H4 (cell line): ENCODE measurements around the gene DUS2. TPM values are rescaled to one million over a fixed set of nuclear protein-coding genes. Genes with fewer than 3 reads are reported as not detected.

Experiments
- DNase-seq: peaks from one replicate; pipeline ENCODE4 v3.0.0-alpha.2; 2015; ENCODE audit warnings: low spot score
- total RNA-seq: library from RNA; depleted of rRNA; stranded (reverse); fragments of >200 nt; shearing (Covaris generic); gene quantifications from 2 replicates; pipeline ENCODE4 v1.2.3, GENCODE V29; 2014

DUS2 gene
- total RNA-seq, 1 experiment from 2014 or later, result 23.6 TPM

DNA sequence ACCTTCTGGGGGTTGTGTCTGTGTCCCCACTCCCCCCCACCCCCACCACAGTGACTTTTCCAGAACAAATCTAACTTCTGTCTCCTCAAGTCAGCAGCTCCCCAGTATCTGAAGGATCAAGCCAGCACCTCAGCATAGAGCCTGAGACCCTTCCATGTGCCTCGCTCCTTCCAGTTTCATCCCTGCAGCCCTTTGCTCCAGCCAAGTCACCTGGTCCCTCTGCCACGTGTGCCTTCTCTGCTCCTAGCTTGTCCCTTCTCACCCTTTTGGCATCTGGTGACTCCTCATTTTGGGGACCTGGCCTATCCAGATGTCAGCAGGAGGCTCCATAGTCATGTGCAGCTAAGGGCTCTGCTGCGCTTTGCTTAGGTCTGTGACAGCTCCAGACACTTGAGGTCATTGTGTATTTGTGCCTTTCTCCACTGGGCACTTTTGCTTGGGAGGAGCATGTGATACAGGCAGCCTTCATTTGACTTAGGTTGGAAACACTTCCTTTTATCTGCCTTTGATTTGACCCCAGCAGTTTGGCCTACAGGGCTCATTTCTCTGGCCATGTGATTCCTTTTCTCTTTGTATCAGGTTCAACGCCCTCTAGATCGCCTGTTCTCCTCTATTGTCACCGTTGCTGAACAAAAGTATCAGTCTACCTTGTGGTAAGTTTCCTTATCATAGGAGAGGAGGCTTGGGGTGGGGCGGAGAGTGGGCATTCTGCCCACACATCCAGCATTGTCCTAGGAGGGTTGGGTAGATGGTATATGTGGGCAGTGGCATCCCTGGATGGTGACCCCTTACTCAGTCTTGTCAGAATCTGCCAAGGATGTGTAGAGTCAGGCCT, 55.0 kb downstream of the DUS2 start:
- DNase-seq, result no peak

GRCh38 chr16:68078701-68079375, 55.8 kb downstream of the DUS2 start:
- DNase-seq, result no peak

- DNase-seq, result no peak
Observed at GRCh38 chr16:68079376-68079625, 56.2 kb downstream of the DUS2 start.

GRCh38 chr16:68079626-68080344, 56.7 kb downstream of the DUS2 start:
- DNase-seq, result no peak

DNA sequence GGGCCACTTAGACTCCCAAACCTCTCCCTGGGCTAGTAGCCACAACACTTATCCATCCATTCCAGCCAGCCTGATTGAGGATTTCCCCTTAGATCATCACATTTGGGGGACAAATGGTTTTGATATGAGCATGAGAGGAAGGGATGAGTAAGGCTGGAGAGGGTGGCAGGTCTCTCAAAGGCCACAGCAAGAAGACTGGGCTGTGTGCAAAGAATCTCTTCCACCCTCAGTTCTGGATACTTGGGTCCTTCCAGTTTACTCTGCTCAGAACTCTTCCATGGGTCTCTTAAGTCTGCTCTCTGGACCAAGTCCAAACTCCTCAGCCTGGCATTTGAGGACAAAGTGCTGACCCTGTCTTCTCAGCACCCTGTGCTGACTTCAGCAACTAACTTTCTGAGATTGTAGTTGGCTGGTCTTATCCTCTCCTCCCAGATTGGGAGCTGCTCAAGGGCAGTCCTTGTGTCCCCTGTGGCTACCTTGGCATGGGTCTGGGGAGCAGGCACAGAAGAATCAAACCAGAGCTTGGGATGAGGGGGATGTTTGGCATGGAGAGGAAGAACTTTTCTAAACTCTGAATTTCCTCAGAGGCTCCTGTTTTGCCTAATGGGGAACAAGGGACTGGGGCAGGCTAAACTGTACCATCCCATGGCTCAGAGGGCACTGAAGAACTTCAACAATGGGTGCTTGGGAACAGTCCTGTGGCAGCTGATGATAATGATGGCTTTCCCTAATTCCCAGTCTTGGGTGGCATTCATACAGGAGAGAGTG, 59.0 kb downstream of the DUS2 start:
- no peak for DNase-seq

DNA sequence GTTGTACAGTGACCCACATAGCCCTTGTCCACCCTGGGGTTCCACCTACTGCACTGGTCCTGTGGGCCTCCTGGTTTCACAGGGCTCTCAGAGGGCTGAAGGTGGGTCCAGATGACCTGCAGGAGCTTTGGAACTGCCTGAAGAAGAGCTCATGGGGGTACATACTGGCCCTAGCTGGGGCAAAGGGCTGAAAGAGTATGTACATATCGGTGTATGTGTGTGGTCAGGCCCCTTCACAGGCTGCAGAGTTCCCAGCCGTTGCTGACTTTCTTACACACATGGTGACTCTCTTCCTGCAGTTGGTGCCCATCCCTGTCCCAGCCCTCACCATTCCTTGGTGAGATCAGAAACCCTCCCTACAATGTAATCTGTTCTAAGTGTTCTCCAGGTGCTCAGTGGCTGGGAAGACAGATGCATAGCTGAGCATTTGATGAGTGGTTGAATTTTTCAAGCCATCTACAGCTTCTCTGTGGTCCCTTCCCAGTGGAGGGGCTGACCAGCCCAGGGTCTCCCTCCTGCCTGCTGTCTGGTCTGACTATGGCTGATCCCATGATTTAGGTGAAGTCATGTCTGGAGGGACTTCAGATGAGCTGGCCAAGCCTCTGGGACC, 59.6 kb downstream of the DUS2 start:
- DNase-seq, result no peak

GRCh38 chr16:68083239-68083781, 60.2 kb downstream of the DUS2 start:
- DNase-seq, result no peak

- no peak for DNase-seq
Observed at GRCh38 chr16:68083861-68084503, 60.9 kb downstream of the DUS2 start.

DNA sequence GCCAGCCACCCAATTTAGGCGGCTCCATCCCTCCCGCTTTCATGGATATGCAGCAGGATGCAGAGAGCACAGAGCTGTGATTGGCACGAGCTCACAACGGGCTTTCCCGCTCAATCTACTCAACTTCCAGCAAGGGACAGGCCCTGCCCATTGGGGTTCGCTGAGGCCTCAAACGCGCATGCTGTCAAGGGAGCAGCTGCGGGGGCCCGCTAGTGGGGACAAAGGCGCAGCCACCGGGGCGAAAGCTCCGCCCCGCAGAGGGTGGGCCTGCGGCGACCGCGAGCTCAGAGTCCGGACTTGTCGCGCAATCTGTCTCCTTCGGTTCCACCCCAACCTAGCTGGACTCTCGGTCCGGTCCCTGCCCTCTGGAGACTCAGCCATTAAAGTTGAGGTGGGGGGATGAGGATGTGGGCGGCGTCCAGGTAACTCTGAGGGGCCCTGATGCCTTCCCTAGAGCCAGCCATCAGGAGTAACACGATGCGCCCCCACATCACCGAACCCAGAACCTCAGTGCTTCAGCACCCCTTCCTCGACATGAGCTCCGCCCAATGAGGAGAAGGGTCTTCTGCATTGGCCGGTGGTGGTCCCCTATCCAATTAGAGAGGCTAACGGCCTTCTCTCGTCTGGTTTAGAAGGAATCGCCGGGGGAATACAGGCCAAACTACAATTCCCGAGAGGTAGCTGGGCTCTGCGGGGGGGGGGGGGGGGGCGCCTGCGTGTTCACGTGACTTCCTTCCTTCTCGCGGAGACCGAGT, 61.6 kb downstream of the DUS2 start:
- peak; percentile 80 for DNase-seq

DNA sequence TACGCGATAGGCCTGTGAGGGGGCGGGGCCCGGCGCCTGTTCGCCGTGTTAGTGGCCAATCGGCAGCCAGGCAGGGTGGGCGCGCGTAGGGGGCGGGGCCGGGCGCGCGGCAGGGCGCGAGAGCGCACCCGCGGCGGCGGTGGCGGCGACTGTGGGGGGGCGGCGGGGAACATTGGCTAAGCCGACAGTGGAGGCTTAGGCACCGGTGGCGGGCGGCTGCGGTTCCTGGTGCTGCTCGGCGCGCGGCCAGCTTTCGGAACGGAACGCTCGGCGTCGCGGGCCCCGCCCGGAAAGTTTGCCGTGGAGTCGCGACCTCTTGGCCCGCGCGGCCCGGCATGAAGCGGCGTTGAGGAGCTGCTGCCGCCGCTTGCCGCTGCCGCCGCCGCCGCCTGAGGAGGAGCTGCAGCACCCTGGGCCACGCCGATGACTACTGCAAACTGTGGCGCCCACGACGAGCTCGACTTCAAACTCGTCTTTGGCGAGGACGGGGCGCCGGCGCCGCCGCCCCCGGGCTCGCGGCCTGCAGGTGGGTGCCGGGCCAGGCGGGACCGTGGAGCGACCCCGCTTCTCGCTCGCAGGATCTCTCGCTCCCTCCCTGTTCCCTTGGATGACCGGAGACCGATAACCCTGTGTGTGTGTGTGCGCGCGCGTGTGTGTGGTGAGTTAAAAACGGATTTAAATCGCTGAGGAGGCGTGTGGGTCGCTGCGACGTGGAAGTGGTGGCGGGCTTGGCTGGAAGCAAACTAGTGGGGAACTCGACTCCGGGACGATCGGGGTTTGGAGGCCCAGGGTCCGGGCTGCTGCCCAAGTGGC, 62.4 kb downstream of the DUS2 start, which contains the start of gene NFATC3:
Gene NFATC3 (plus strand): TSS at position 112 of the 813 bp plus-strand sequence. CDS start 312 bp downstream, at position 424.
- peak; percentile 93 for DNase-seq

GRCh38 chr16:68086336-68086841, 63.3 kb downstream of the DUS2 start:
- DNase-seq, result no peak

- DNase-seq, result no peak
Observed at GRCh38 chr16:68086860-68087268, 63.8 kb downstream of the DUS2 start.

- DNase-seq, result no peak
Observed at GRCh38 chr16:68087688-68088087, 64.6 kb downstream of the DUS2 start.

- no peak for DNase-seq
Observed at GRCh38 chr16:68088130-68088972, 65.3 kb downstream of the DUS2 start.

DNA sequence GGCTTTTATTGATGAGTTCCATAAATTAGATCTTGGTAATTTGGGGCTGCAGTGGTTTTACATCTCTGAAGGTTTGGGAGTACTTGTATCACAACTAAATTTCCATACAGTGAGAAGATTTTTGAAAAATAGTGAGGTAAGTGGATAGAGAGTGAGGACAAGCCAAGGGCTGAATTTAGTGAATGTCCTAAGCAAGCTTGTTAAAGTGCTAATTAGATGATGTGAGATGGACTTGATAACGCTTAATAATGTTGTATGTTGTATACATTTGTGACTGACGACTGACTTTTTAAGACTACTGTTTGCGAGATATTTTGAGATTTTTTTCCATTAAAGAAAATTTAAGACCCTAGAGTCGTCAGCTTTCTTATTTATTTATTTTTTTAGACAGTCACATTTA, 66.0 kb downstream of the DUS2 start:
- no peak for DNase-seq

- no peak for DNase-seq
Observed at GRCh38 chr16:68090130-68090529, 67.0 kb downstream of the DUS2 start.

DNA sequence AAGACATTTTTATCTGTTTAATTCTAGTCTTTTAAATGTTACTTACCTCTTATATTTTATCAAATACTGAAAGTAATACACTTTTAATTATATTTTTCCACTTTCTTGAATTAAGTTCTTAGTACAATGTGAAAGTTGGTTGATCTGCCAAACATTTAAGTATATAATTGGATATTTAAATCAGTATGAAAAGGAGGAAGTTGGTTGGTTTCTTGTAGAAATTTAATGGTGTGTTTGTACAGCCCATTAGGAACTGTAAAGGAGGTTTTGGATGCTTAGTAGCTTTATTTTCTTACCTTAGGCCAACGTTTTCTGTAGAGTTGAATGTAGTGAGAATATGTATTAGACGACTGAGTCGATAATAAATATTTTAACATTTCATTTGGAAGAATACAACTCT, 67.4 kb downstream of the DUS2 start:
- DNase-seq, result no peak
